Pancreas (tissue), 10 donors: ENCODE measurements around the gene BAG3. TPM values are rescaled to one million over a fixed set of nuclear protein-coding genes. Genes with fewer than 3 reads are reported as not detected.

ENCODE experiments used
- ATAC-seq, 4 donors: fragments of 200-7000 bp; cut with Tn5 transposase; one replicate each; pipeline versions ENCODE4 v1.8.0 to v1.9.1; 2020; ENCODE audit warnings: mild to moderate bottlenecking in 4 of 4, moderate library complexity in 4 of 4
- DNase-seq, 6 donors: peaks; one replicate each; pipeline ENCODE4 v3.0.0-alpha.2; 2020
- FAIRE-seq: peaks from 2 replicates; lab custom pipeline; 2012; peaks lifted over from hg19 to GRCh38; lab: Jason Lieb, UNC
- H3K27ac ChIP-seq, 4 donors: fragments of 200-600 bp; sonication (generic); 1 replicate in 3 of 4; 2 replicates in 1 of 4; pipeline versions ENCODE4 v1.5.0 to v1.8.0; 2020
- H3K27me3 ChIP-seq, 4 donors: fragments of 200-600 bp; one replicate each; pipeline ENCODE4 v1.8.0; 2021
- H3K36me3 ChIP-seq, 3 donors: fragments of 200-600 bp; sonication (generic) in 1 of 3; one replicate each; pipeline versions ENCODE4 v1.5.0 to v1.8.0; 2020 to 2021
- H3K4me1 ChIP-seq, 3 donors: fragments of 200-600 bp; one replicate each; pipeline ENCODE4 v1.8.0; 2021
- H3K4me3 ChIP-seq, 4 donors: fragments of 200-600 bp; sonication (generic) in 2 of 4; one replicate each; pipeline versions ENCODE4 v1.5.0 to v1.8.0; 2020 to 2021
- H3K9me3 ChIP-seq, 4 donors: fragments of 200-600 bp; one replicate each; pipeline ENCODE4 v1.8.0; 2021
- CTCF ChIP-seq, 4 donors: fragments of 200-600 bp; sonication (generic) in 3 of 4; IDR thresholded peaks; one replicate each; pipeline versions ENCODE4 v1.5.0 to v1.8.0; 2021; ENCODE audit warnings: antibody characterized with exemption in 4 of 4
- WGBS, 2 donors: extraction: QIAGEN DNeasy Blood & Tissue Kit; methylation state at CpG; one replicate each; pipeline ENCODE4 v1.1.7; 2013; 5-methylcytosine and 5-hydroxymethylcytosine counted together
- intact Hi-C, 3 donors: fragments of 100-400 bp; cut with DNase I; formaldehyde crosslinking; loops; one replicate each; pipeline versions ENCODE4 v1.11.1 to v1.14.2; 2022
- polyA plus RNA-seq, 2 donors: library from polyadenylated mRNA; stranded (reverse); fragments of 200-250 nt; gene quantifications; one replicate each; pipeline ENCODE4 v1.2.3, GENCODE V29; 2013
- total RNA-seq, 6 donors: library from RNA; stranded (reverse); fragmentation: NEBNext Ultra II Directional in 4 of 6; extraction: Animal tissue kit (Norgen Biotek cat#: 25700) in 4 of 6; gene quantifications; one replicate each; pipeline versions ENCODE4 v1.2.1 to v1.2.4, GENCODE V29; 2021 to 2023
- donor health status: healthy with polysubstance abuse.
- donor health status: DM: no; HTN: no; CAD: no; lungs with moderate emphysema.
- donor health status: DM: no; HTN: no; CAD: no.
- donor health status: control.
- donor health status: control.
- donor health status: Bipolar disorder and iron deficiency.
- donor health status: DM: yes; HTN: yes; CAD: no.
- donor health status: DM: no; HTN: no; CAD: no.
- donor health status: DM: no; HTN: no; CAD: no.
- donor health status: DM: yes; HTN: yes; CAD: no.

Gene BAG3
- total and polyA plus RNA-seq, 8 donors = 6.4 to 16.8 (median 8.8) TPM

- Histone ChIP-seq H3K4me1 (peaks cover 7 to 21% (median 12%) of the 10 kb centered on the region in 3 donors), H3K4me3 (peak overlapping the region; percentile 47 to 94 (median 76)), H3K36me3 (no peaks in the 10 kb centered on the region), H3K9me3 (no peaks in the 10 kb centered on the region), H3K27me3 (no peaks in the 10 kb centered on the region), H3K27ac (peak overlapping the region; percentile 69 to 99 (median 92))
- intact Hi-C loops = no loop called here
- DNase-seq = peak in 5 of 6 donors; percentile 31 to 84 (median 60)
- WGBS, 2 donors = 0% methylated on average over 50 to 107 of the region's 107 CpGs
- no peak for FAIRE-seq
- TF ChIP-seq CTCF (IDR thresholded peaks at IDR 0.05) = no peak
- ATAC-seq = peak; percentile 30 to 44 (median 32)
Measured at GRCh38 chr10:119651514-119652360, 557 bp downstream of the BAG3 start.

- FAIRE-seq (peak; percentile 83), ATAC-seq (peak; percentile 44 to 66 (median 58)), DNase-seq (no peak)
- peak overlapping the region; percentile 69 to 99 (median 92) for H3K27ac ChIP-seq
- 1% methylated on average over 3 of the region's 3 CpGs for WGBS, 2 donors
- H3K4me1 ChIP-seq = peaks cover 7 to 21% (median 12%) of the 10 kb centered on the region in 3 donors
- no peaks in the 10 kb centered on the region for H3K27me3 ChIP-seq
- H3K9me3 ChIP-seq = no peaks in the 10 kb centered on the region
- intact Hi-C loops = no loop called here
- peak overlapping the region; percentile 47 to 94 (median 76) for H3K4me3 ChIP-seq
- TF ChIP-seq CTCF (IDR thresholded peaks at IDR 0.05) = no peak
- no peaks in the 10 kb centered on the region for H3K36me3 ChIP-seq
Measured at GRCh38 chr10:119652361-119652730, 1.2 kb downstream of the BAG3 start.

GRCh38 chr10:119653209-119653608 lies 2.0 kb downstream of the BAG3 start:
- Histone ChIP-seq H3K27ac (peak overlapping the region in 2 of 4 donors; percentile 99), H3K36me3 (no peaks in the 10 kb centered on the region), H3K4me1 (peaks cover 7 to 26% (median 12%) of the 10 kb centered on the region in 3 donors), H3K9me3 (no peaks in the 10 kb centered on the region), H3K27me3 (no peaks in the 10 kb centered on the region), H3K4me3 (peak overlapping the region in 2 of 4 donors; percentile 91 to 94)
- no peak for FAIRE-seq
- intact Hi-C loops = no loop called here
- no peak for TF ChIP-seq CTCF (IDR thresholded peaks at IDR 0.05)
- ATAC-seq = no peak
- 38 to 53% methylated on average over 1 of the region's 1 CpG for WGBS, 2 donors
- no peak for DNase-seq

GRCh38 chr10:119653916-119654315 lies 2.7 kb downstream of the BAG3 start:
- DNase-seq (no peak), ATAC-seq (no peak), FAIRE-seq (no peak)
- H3K9me3 ChIP-seq = no peaks in the 10 kb centered on the region
- no peak for TF ChIP-seq CTCF (IDR thresholded peaks at IDR 0.05)
- no peaks in the 10 kb centered on the region for H3K27me3 ChIP-seq
- intact Hi-C loops = no loop called here
- no peaks in the 10 kb centered on the region for H3K36me3 ChIP-seq
- H3K4me1 ChIP-seq = peaks cover 7 to 31% (median 12%) of the 10 kb centered on the region in 3 donors
- 73 to 78% methylated on average over 2 of the region's 2 CpGs for WGBS, 2 donors
- H3K4me3 ChIP-seq = peak overlapping the region in 1 of 4 donors; percentile 91
- peak overlapping the region in 2 of 4 donors; percentile 99 for H3K27ac ChIP-seq
